ENCODE data around the gene ADAMTS8.
A peak's percentile ranks its signal among the peaks of the same experiment; 100 is the strongest.

The ADAMTS8 gene

DNA sequence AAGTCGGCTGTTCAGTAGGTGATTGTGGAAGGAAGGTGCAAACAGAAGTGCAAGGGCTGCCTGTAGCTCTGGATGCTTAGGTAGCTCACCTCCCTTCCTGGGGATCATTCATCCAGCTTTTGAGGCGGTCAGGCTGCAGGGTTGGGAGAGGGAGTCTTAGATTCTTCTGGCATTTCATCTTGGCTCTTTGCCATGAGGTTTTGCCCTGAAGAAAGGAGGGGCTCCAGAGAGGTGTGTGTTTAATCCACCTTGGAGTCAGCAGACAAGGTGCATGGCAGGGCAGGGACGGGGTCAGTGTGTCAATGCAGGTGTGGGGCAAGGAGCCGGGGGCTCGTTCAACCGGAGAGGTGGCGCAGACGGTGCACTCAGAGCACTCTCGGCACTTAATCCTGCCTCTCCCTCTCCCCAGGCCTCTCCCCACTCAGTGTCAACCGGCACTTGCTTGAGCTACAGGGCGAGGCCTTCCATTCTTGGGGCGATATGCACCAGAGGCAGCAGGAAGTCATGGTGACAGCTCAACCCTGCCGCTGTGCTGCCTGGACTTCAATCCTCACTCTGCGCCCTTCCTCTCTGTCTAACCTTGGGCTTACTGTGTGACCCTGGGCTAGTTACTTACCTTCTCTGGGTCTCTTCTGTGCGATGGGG lies 27.2 kb upstream of the ADAMTS8 start:
- POLR2A ChIA-PET = no interaction called here
- H3K4me3 ChIP-seq (ENCODE audit: low read depth, low read length) = no peak overlapping the region
- DNase-seq (ENCODE audit: low read depth, low spot score) = no peak
- TF ChIP-seq, protein P1, sequence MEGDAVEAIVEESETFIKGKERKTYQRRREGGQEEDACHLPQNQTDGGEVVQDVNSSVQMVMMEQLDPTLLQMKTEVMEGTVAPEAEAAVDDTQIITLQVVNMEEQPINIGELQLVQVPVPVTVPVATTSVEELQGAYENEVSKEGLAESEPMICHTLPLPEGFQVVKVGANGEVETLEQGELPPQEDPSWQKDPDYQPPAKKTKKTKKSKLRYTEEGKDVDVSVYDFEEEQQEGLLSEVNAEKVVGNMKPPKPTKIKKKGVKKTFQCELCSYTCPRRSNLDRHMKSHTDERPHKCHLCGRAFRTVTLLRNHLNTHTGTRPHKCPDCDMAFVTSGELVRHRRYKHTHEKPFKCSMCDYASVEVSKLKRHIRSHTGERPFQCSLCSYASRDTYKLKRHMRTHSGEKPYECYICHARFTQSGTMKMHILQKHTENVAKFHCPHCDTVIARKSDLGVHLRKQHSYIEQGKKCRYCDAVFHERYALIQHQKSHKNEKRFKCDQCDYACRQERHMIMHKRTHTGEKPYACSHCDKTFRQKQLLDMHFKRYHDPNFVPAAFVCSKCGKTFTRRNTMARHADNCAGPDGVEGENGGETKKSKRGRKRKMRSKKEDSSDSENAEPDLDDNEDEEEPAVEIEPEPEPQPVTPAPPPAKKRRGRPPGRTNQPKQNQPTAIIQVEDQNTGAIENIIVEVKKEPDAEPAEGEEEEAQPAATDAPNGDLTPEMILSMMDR (IDR thresholded peaks at IDR 0.05; ENCODE audit: insufficient read depth, low read length, missing control alignments) = no peak
- CTCF ChIA-PET = interaction anchor here (0.6 to 1.8 kb wide), 2 partner anchors 21 to 25 kb away, joined by 3 to 6 read pairs; no protein-coding TSS in a partner anchor

DNA sequence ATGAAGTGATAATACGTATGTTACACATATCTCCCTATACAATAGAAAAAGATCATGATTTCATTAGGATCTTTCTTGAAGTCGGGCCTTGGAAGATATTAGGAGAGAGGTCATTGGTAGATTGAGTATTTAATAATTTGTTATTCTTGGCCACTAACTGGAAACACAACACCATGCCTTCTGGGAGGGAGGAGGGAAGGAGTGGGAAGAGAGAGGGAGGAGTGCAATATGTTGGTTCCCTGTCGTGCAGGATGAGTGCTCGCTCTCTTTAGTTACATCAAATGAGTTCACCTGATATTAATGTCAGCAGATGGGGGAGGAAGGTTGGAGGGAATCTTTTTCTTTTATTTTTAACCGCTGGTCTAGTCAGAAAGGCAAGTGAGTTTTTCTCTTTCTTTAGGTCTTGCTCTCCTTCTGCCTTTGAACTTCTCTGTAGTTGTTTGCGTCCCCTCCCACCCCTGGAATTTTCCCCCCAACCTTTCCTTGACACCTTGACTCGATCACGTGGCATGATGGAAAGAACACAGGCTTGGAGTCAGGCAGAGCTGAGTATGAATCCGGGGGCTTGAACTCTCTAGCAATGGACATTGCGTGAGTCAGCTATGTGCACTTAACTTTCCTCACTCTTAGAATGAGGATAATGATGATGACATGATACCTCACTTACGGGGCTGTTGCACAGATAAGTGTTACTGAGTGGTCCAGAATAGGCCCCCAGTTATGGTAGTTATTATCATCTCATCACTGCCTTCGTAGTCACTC lies 26.3 kb upstream of the ADAMTS8 start:
- no peak overlapping the region for H3K4me3 ChIP-seq (ENCODE audit: low read depth, low read length)
- TF ChIP-seq, protein P1 (IDR thresholded peaks at IDR 0.05; ENCODE audit: insufficient read depth, low read length, missing control alignments) = no peak
- DNase-seq (ENCODE audit: low read depth, low spot score) = no peak
- POLR2A ChIA-PET = no interaction called here
- CTCF ChIA-PET = interaction anchor here (0.6 kb wide), 1 partner anchor 24 kb away, joined by 3 read pairs; no protein-coding TSS in a partner anchor

DNA sequence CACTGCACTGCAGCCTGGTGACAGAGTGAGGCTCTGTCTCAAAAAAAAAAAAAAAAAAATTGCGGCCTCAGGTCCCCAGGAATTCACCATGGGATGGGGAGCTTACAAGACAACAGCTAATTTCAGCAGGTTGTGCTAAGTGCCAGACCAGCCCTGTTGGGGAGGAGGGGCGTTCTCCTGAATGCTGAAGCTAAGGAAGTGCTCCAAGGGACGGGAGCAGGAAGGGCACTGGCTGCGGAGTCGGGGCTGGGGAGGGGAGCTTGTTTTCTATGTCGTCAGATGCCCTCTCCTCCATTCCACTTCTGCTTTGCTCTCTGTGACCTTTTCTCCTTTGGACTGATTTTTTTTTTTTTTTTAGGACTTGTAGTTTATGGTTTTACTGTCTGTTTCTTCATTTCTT lies 24.5 kb upstream of the ADAMTS8 start:
- POLR2A ChIA-PET = no interaction called here
- CTCF ChIA-PET = interaction anchor here (1.4 to 2.0 kb wide), 3 partner anchors 10 to 375 kb away, joined by 4 to 8 read pairs (median 6); no protein-coding TSS in a partner anchor
- TF ChIP-seq, protein P1 (IDR thresholded peaks at IDR 0.05; ENCODE audit: insufficient read depth, low read length, missing control alignments) = no peak
- DNase-seq (ENCODE audit: low read depth, low spot score) = no peak
- no peak overlapping the region for H3K4me3 ChIP-seq (ENCODE audit: low read depth, low read length)

DNA sequence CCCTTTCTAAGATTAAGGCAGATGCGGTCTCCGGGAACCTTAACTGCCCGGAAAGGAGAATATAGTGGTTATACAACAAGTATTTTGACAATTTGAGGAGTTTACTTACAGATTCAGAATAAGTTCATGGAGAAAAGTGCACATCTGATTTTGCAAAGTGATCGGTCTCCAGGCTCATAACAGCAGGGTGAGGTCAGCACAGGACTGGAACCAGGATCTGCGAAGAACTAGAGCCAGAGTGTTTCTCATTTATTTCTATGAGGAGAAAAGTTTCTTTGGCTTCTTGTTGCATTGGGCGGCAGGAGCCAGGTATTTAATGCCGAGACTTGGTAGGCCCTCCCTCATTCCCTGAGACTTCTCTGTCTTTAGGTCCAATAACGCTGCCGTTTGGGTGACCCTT lies 23.8 kb upstream of the ADAMTS8 start:
- POLR2A ChIA-PET = no interaction called here
- TF ChIP-seq, protein P1 (IDR thresholded peaks at IDR 0.05; ENCODE audit: insufficient read depth, low read length, missing control alignments) = no peak
- CTCF ChIA-PET = interaction anchor here (1.0 to 2.5 kb wide), 6 partner anchors 13 to 408 kb away, joined by 3 to 14 read pairs (median 6); no protein-coding TSS in a partner anchor
- H3K4me3 ChIP-seq (ENCODE audit: low read depth, low read length) = no peak overlapping the region
- no peak for DNase-seq (ENCODE audit: low read depth, low spot score)

DNA sequence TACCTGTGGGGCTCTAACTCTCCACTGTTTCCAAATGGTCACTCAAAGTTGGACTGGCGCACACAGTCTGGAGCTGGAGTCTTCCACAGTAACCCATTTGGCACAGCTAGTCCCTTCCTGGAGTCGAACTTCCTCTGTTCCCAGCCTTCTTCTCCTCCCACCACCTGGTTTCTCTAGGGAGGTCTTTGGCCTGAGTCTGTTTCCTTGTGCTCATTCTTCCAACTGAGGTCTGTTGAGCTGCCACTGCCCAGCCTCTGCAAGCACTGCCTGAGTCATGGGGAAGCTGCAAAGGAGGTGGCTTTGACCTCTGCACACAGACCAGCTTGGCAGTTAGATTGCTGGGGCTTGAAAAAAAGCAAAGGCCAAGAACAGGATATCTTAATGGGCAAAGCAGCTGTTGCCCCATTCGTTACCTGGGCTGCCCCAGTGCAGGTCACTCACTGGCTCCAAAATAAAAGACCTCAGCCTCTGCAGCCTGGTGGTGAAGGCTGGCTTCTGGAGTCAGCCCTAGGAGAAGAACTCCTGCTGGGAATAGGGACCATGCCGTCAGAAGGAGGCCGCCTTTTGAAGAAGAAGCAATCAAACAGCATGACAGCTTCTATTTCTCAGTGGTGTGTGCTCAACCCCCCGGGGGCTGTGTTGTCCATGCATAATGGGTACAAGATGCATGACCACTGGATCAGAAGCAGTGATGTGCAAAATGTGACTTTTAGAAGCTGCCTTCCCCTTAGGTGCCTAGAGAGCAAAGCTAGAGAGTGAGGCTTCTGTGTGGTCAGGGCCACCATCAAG lies 23.0 kb upstream of the ADAMTS8 start:
- CTCF ChIA-PET = interaction anchor here (1.0 to 2.5 kb wide), 9 partner anchors 9 to 411 kb away, joined by 3 to 14 read pairs (median 7); no protein-coding TSS in a partner anchor
- H3K4me3 ChIP-seq (ENCODE audit: low read depth, low read length) = peak overlapping the region; percentile 16; the same call in 1 of the 2 replicates
- no peak for DNase-seq (ENCODE audit: low read depth, low spot score)
- POLR2A ChIA-PET = interaction anchor here (0.6 kb wide), 1 partner anchor 239 kb away, joined by 3 read pairs; no protein-coding TSS in a partner anchor
- TF ChIP-seq, protein P1 (IDR thresholded peaks at IDR 0.05; ENCODE audit: insufficient read depth, low read length, missing control alignments) = no peak

Measured in AG04449 (cell line).